Measurements from ENCODE around the gene NAMPT. TPM values are rescaled to one million over a fixed set of nuclear protein-coding genes. Genes with fewer than 3 reads are reported as not detected.

NAMPT gene
- total RNA-seq, 1 experiment from 2014 or later, result 79.1 TPM

DNA sequence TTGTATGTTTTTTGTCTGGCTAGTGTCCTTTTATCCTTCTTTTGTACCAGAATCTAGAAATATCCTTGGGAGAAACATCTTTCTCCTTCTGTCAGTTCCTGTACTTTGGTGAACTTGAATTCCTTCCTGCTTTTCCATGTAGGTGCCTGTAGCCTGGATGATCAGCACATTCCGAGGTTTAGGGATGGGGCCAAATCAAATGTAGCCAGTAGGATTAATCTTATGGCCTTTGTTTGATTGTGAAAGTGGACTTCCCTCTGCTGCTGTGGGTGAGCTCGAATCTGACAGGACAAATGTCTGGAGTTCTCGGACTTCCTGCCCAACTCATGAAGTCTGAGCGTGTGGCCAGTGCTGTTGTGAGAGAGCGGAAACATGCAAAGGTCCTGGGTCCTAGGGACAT lies 33.2 kb upstream of the NAMPT start:
- no peak for DNase-seq
- H3K4me1 Mint-ChIP-seq (ENCODE audit: low read depth, unreplicated experiment), result peaks cover 6% of the 10 kb centered on the region
- intact Hi-C loops (cut with micrococcal nuclease; ENCODE audit: unreplicated experiment), result no loop called here
- ChIA-PET POLR2A (no interaction called here), CTCF (no interaction called here)
- no peak overlapping the region for H3K4me3 ChIP-seq (ENCODE audit: low read depth, low read length)
- H3K27me3 Mint-ChIP-seq (ENCODE audit: insufficient read depth, unreplicated experiment), result peaks cover 3% of the 10 kb centered on the region
- peaks cover 10% of the 10 kb centered on the region for H3K9me3 Mint-ChIP-seq (ENCODE audit: unreplicated experiment)
- H3K27me3 ChIP-seq (replicated peaks; ENCODE audit: control insufficient read depth, insufficient read depth, low read length), result no peaks in the 10 kb centered on the region
- 0 out of 2 replicates have a peak, but pooled peaks cover 7% of the 10 kb centered on the region for H3K9me3 ChIP-seq
- no peaks in the 10 kb centered on the region for H3K36me3 Mint-ChIP-seq (ENCODE audit: insufficient read depth, unreplicated experiment)
- no TSS peak for BruUV-seq (replicated peaks)
- no peak overlapping the region for H3K4me3 Mint-ChIP-seq (ENCODE audit: unreplicated experiment)
- H3K36me3 ChIP-seq (ENCODE audit: control insufficient read depth, insufficient read depth, low read length), result no peaks in the 10 kb centered on the region
- H3K27ac Mint-ChIP-seq (ENCODE audit: unreplicated experiment), result no peak overlapping the region
- TF ChIP-seq, protein P1, sequence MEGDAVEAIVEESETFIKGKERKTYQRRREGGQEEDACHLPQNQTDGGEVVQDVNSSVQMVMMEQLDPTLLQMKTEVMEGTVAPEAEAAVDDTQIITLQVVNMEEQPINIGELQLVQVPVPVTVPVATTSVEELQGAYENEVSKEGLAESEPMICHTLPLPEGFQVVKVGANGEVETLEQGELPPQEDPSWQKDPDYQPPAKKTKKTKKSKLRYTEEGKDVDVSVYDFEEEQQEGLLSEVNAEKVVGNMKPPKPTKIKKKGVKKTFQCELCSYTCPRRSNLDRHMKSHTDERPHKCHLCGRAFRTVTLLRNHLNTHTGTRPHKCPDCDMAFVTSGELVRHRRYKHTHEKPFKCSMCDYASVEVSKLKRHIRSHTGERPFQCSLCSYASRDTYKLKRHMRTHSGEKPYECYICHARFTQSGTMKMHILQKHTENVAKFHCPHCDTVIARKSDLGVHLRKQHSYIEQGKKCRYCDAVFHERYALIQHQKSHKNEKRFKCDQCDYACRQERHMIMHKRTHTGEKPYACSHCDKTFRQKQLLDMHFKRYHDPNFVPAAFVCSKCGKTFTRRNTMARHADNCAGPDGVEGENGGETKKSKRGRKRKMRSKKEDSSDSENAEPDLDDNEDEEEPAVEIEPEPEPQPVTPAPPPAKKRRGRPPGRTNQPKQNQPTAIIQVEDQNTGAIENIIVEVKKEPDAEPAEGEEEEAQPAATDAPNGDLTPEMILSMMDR (IDR thresholded peaks at IDR 0.05; ENCODE audit: insufficient read depth in 1 of 2, low read depth in 1 of 2, low read length in 1 of 2, severe bottlenecking in 1 of 2, unreplicated experiment in 1 of 2), result no peak
- peaks cover 7% of the 10 kb centered on the region; the same call in 1 of the 2 replicates for H3K4me1 ChIP-seq

DNA sequence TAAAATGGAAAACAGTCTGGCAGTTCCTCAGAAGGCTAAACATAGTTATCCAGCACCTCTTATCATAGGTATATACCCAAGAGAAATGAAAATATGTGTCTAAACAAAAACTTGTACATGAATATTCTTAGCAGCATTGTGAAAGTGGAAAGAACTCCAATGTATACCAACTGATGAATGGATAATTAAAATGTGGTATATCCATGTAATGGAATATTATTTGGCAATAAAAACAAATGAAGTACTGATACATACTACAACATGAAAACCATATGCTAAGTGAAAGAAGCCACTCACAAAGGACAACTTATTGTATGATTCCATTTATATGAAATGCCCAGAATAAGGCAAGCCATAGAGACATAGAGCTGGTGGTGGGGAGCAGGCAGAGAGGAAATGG lies 32.2 kb upstream of the NAMPT start:
- CTCF ChIA-PET, result no interaction called here
- no TSS peak for BruUV-seq (replicated peaks)
- H3K27me3 Mint-ChIP-seq (ENCODE audit: insufficient read depth, unreplicated experiment), result peaks cover 3% of the 10 kb centered on the region

DNA sequence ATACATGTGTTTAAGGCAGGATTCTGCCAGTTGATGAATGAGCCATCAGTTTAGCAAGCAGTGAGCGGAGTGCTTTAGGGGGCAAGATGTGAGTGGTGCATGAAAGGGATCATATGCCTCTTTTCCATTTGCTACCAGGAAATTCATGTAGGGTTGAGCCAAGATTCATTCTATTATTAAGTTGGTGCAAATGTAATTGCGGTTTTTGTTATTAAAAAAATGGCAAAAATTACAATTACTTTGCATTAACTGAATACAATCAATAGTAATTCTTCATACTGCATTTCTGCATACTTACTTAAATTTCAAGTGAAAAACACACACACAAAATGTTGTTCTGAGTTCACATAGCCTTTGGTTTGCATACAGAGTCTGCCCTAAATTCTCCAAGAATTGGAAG lies 30.1 kb upstream of the NAMPT start:
- DNase-seq, result no peak
- TF ChIP-seq, protein P1 (IDR thresholded peaks at IDR 0.05; ENCODE audit: insufficient read depth in 1 of 2, low read depth in 1 of 2, low read length in 1 of 2, severe bottlenecking in 1 of 2, unreplicated experiment in 1 of 2), result no peak
- ChIA-PET POLR2A (no interaction called here), CTCF (no interaction called here)
- intact Hi-C loops (cut with micrococcal nuclease; ENCODE audit: unreplicated experiment), result no loop called here
- peaks cover 7% of the 10 kb centered on the region; the same call in 1 of the 2 replicates for H3K4me1 ChIP-seq
- Mint-ChIP-seq H3K27me3 (ENCODE audit: insufficient read depth, unreplicated experiment) (no peaks in the 10 kb centered on the region), H3K4me1 (ENCODE audit: low read depth, unreplicated experiment) (peaks cover 6% of the 10 kb centered on the region), H3K27ac (ENCODE audit: unreplicated experiment) (no peak overlapping the region), H3K9me3 (ENCODE audit: unreplicated experiment) (no peaks in the 10 kb centered on the region), H3K4me3 (ENCODE audit: unreplicated experiment) (no peak overlapping the region), H3K36me3 (ENCODE audit: insufficient read depth, unreplicated experiment) (no peaks in the 10 kb centered on the region)
- no peaks in the 10 kb centered on the region for H3K27me3 ChIP-seq (replicated peaks; ENCODE audit: control insufficient read depth, insufficient read depth, low read length)
- no peak overlapping the region for H3K4me3 ChIP-seq (ENCODE audit: low read depth, low read length)
- BruUV-seq (replicated peaks), result no TSS peak
- no peaks in the 10 kb centered on the region for H3K36me3 ChIP-seq (ENCODE audit: control insufficient read depth, insufficient read depth, low read length)
- 0 out of 2 replicates have a peak, but pooled peaks cover 7% of the 10 kb centered on the region for H3K9me3 ChIP-seq

More for the DNA sequence above, 32.2 kb upstream of the NAMPT start:
- Histone ChIP-seq H3K36me3 (ENCODE audit: control insufficient read depth, insufficient read depth, low read length) (no peaks in the 10 kb centered on the region), H3K9me3 (0 out of 2 replicates have a peak, but pooled peaks cover 7% of the 10 kb centered on the region), H3K27me3 (replicated peaks; ENCODE audit: control insufficient read depth, insufficient read depth, low read length) (no peaks in the 10 kb centered on the region), H3K4me3 (ENCODE audit: low read depth, low read length) (no peak overlapping the region), H3K4me1 (peaks cover 7% of the 10 kb centered on the region; the same call in 1 of the 2 replicates)
- TF ChIP-seq, protein P1 (IDR thresholded peaks at IDR 0.05; ENCODE audit: insufficient read depth in 1 of 2, low read depth in 1 of 2, low read length in 1 of 2, severe bottlenecking in 1 of 2, unreplicated experiment in 1 of 2), result no peak
- POLR2A ChIA-PET, result no interaction called here
- no peaks in the 10 kb centered on the region for H3K36me3 Mint-ChIP-seq (ENCODE audit: insufficient read depth, unreplicated experiment)
- intact Hi-C loops (cut with micrococcal nuclease; ENCODE audit: unreplicated experiment), result no loop called here
- peaks cover 10% of the 10 kb centered on the region for H3K9me3 Mint-ChIP-seq (ENCODE audit: unreplicated experiment)
- DNase-seq, result no peak
- no peak overlapping the region for H3K4me3 Mint-ChIP-seq (ENCODE audit: unreplicated experiment)
- no peak overlapping the region for H3K27ac Mint-ChIP-seq (ENCODE audit: unreplicated experiment)
- peaks cover 6% of the 10 kb centered on the region for H3K4me1 Mint-ChIP-seq (ENCODE audit: low read depth, unreplicated experiment)

Measured in Caco-2 (cell line).